Measurements from ENCODE around the gene OR8D2.

The OR8D2 gene

DNA sequence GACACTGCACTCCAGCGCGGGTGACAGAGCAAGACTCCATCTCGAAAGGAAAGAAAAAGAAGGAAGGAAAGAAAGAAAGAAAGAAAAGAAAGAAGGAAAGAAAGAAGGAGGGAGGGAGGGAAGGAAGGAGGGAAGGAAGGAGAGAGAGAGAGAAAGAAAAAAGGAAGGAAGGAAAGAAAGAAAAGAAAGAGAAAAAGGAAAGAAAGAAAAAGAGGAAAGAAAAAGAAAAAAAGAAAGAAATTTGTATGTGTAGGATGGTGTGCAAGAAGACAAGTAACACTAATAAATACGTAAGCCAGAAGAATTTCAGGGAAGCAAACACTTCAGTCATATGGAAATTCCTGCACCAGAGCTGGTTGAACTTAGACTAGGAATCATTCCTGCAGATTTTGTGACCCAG lies 6.9 kb downstream of the OR8D2 start:
- Histone ChIP-seq H3K36me3 (ENCODE audit: control insufficient read depth, insufficient read depth, low read length) (no peaks in the 10 kb centered on the region), H3K27me3 (ENCODE audit: control insufficient read depth, insufficient read depth, low read length) (no peaks in the 10 kb centered on the region), H3K9ac (ENCODE audit: low read length) (no peak overlapping the region), H3K9me3 (ENCODE audit: control insufficient read depth, low read length) (no peaks in the 10 kb centered on the region), H3K4me3 (ENCODE audit: low read length) (no peak overlapping the region), H3K4me1 (ENCODE audit: control insufficient read depth, insufficient read depth, low read length) (no peaks in the 10 kb centered on the region)

DNA sequence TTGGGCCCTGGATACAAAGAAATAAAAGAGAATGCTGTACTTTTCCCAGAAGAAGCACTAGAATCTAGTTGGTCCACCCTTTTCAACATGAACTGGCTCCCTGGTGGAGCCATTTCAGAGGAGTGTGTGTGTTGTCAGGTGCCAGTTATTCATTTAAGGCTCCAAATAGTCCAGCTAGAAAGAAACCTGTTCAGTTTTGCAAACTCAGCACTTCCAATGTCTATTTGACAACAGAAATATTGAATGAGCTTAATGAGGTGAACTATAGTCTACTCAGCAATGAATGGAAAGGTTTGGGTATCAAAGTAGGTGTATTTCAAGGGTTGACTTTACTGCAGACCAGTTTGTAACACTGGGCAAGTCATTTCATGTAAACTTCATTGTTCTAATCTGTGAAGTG lies 8.3 kb downstream of the OR8D2 start:
- Histone ChIP-seq H3K9ac (ENCODE audit: low read length) (no peak overlapping the region), H3K4me1 (ENCODE audit: control insufficient read depth, insufficient read depth, low read length) (no peaks in the 10 kb centered on the region), H3K9me3 (ENCODE audit: control insufficient read depth, low read length) (no peaks in the 10 kb centered on the region), H3K27me3 (ENCODE audit: control insufficient read depth, insufficient read depth, low read length) (no peaks in the 10 kb centered on the region), H3K36me3 (ENCODE audit: control insufficient read depth, insufficient read depth, low read length) (no peaks in the 10 kb centered on the region), H3K4me3 (ENCODE audit: low read length) (no peak overlapping the region)

DNA sequence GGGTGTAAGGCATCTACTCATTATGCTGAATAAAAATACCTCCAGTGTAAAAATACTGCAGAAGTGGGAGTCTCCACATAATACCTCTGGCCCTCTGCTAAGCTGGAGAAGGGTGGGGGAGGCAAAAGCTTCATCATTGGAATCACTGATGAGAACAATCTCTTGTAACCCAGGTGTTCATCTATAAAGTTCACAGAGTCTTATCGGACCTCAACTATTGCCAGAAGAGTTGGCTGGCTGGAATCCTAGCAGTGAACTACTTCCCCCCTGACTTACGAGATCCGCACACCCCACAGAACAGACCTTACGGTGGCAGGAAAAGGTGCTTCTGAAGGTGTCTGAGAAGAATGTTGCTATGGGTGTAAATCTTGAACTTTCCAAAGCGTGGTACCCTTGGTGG lies 8.7 kb downstream of the OR8D2 start:
- Histone ChIP-seq H3K4me3 (ENCODE audit: low read length) (no peak overlapping the region), H3K27me3 (ENCODE audit: control insufficient read depth, insufficient read depth, low read length) (no peaks in the 10 kb centered on the region), H3K9me3 (ENCODE audit: control insufficient read depth, low read length) (no peaks in the 10 kb centered on the region), H3K36me3 (ENCODE audit: control insufficient read depth, insufficient read depth, low read length) (no peaks in the 10 kb centered on the region), H3K9ac (ENCODE audit: low read length) (no peak overlapping the region), H3K4me1 (ENCODE audit: control insufficient read depth, insufficient read depth, low read length) (no peaks in the 10 kb centered on the region)

DNA sequence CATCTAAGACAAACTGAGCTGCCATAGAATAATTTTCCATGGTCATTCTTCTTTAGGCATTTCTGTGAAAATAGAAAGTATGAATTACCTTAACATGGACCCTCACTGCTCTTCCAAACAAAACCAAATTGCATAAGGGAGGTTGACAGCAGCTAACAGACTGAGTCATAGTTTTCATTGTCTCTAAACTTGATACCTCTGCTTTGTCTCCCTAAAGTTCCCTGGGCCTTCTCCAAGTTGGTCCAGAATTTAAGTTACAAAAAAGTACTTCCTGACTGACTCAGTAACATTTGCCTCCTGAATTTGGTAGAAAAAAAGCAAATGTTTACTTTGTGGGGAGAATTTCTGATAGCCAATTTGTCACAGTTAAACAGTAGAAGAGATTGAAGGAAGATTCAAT lies 9.3 kb downstream of the OR8D2 start:
- Histone ChIP-seq H3K4me3 (ENCODE audit: low read length) (no peak overlapping the region), H3K4me1 (ENCODE audit: control insufficient read depth, insufficient read depth, low read length) (no peaks in the 10 kb centered on the region), H3K9ac (ENCODE audit: low read length) (no peak overlapping the region), H3K9me3 (ENCODE audit: control insufficient read depth, low read length) (no peaks in the 10 kb centered on the region), H3K36me3 (ENCODE audit: control insufficient read depth, insufficient read depth, low read length) (no peaks in the 10 kb centered on the region), H3K27me3 (ENCODE audit: control insufficient read depth, insufficient read depth, low read length) (no peaks in the 10 kb centered on the region)

DNA sequence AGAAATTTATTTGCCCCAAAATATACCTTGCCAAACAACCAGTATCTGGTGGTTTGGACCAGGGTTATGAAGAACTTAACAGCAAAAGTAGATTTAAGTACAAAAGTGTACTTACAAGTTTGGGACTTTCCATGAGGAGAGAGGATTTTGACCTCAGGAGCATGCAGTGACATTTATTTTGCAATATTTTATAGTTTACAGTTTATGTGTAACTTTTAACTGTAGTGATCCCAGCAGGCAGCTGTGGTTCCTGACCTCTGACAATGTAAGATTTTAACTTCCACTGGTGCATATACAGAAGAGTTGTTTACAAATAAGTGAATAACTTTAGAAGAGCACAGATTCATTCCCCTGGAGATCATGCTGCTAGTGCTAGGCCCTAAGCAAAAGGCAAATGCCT lies 12.9 kb downstream of the OR8D2 start:
- Histone ChIP-seq H3K9me3 (ENCODE audit: control insufficient read depth, low read length) (no peaks in the 10 kb centered on the region), H3K4me3 (ENCODE audit: low read length) (no peak overlapping the region), H3K36me3 (ENCODE audit: control insufficient read depth, insufficient read depth, low read length) (no peaks in the 10 kb centered on the region), H3K4me1 (ENCODE audit: control insufficient read depth, insufficient read depth, low read length) (no peaks in the 10 kb centered on the region), H3K27me3 (ENCODE audit: control insufficient read depth, insufficient read depth, low read length) (no peaks in the 10 kb centered on the region), H3K9ac (ENCODE audit: low read length) (no peak overlapping the region)

DNA sequence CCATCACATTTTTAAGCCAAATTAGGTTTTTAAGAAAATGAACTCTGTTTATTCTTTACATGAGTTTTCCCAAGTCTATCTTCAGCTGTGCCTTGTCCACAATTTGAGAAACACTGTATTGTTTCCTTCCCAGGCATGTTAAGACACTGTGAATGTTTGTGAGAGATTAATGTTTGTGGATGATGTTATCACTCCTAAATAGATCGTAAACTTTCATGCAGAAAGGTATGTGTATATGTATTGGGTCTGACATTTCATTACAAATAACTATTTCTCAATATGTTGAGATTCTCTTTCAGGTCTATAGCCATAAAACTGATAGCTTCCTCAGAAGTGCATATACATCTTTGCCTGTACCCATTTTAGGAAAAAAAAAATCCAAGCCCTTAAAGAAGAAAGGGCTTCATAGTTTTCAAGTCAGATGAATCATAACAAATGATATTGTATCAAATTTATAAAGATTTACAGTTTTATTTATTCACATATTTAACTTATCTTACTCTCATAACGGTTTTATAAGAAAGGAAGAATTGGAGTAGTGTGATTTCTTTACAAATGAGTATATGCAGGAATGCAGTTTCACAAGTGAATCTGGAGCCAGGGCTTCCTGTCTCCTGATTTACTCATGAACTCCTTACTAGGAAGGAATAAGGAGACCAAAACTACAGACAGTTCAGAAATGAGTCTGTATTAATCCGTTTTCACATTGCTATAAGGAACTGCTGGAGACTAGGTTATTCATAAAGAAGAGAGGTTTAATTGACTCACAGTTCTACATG lies 17.5 kb downstream of the OR8D2 start:
- H3K9ac ChIP-seq (ENCODE audit: low read length): no peak overlapping the region
- no peaks in the 10 kb centered on the region for H3K4me1 ChIP-seq (ENCODE audit: control insufficient read depth, insufficient read depth, low read length)
- H3K36me3 ChIP-seq (ENCODE audit: control insufficient read depth, insufficient read depth, low read length): no peaks in the 10 kb centered on the region
- no peak overlapping the region for H3K4me3 ChIP-seq (ENCODE audit: low read length)
- H3K9me3 ChIP-seq (ENCODE audit: control insufficient read depth, low read length): no peaks in the 10 kb centered on the region
- H3K27me3 ChIP-seq (ENCODE audit: control insufficient read depth, insufficient read depth, low read length): no peaks in the 10 kb centered on the region

DNA sequence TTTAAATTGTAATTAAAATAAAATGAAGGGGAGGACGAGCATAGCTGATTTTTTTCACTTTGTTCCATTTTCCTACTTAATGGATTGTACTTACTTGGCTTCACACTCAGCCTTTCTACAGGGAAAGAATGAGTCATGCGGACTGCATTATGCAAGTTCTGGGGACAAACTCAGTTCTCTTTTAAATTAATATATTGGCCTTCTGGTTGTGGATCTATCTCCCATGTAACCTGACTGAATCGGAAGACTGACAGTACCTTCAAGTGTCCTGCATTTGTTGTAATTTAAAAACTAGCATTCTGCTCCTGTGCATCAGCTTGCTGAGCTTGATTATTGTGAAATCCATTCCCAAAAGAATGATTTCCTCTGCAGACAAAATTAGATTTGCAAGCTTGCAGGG lies 18.4 kb downstream of the OR8D2 start:
- Histone ChIP-seq H3K4me3 (ENCODE audit: low read length) (no peak overlapping the region), H3K9ac (ENCODE audit: low read length) (no peak overlapping the region), H3K36me3 (ENCODE audit: control insufficient read depth, insufficient read depth, low read length) (no peaks in the 10 kb centered on the region), H3K9me3 (ENCODE audit: control insufficient read depth, low read length) (no peaks in the 10 kb centered on the region), H3K4me1 (ENCODE audit: control insufficient read depth, insufficient read depth, low read length) (no peaks in the 10 kb centered on the region), H3K27me3 (ENCODE audit: control insufficient read depth, insufficient read depth, low read length) (no peaks in the 10 kb centered on the region)

DNA sequence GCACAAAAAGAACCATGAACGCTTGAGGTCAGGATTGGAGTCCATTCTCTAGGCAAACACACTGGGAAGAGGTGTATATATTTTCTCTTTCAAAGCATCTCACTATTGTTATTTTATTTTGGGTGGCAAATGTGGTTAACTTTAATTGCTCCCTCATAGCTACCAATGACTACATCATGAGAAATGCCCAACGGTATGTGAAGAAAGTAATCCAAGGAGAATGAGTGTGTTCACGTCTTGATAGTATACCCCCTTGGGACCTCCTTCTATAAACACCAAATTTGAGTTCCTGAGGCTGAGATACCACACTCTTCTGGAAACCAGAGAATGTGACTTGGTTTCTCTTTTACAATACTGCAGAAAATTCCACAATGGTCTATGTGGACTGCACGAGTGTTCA lies 22.1 kb downstream of the OR8D2 start:
- Histone ChIP-seq H3K4me3 (ENCODE audit: low read length) (no peak overlapping the region), H3K36me3 (ENCODE audit: control insufficient read depth, insufficient read depth, low read length) (no peaks in the 10 kb centered on the region), H3K27me3 (ENCODE audit: control insufficient read depth, insufficient read depth, low read length) (no peaks in the 10 kb centered on the region)

DNA sequence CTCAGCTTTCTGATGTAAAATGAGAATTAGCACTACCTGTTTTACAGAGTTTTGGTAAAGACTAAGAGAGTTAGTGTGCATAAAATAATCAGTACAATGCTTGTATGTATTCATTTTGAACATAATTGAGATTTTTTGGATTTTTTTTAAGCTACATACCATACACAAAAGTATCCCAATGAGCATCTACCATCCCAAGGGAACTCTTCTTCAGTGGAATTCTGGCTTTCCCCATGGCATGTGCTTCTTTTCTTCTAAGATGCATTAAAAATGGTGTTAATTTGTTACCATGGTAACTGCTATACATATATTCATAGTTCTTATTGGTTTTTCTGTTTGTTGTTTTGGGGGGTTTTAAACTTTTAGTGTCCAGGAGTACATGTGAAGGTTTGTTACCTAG lies 24.0 kb downstream of the OR8D2 start:
- Histone ChIP-seq H3K4me1 (ENCODE audit: control insufficient read depth, insufficient read depth, low read length) (no peaks in the 10 kb centered on the region), H3K36me3 (ENCODE audit: control insufficient read depth, insufficient read depth, low read length) (no peaks in the 10 kb centered on the region), H3K4me3 (ENCODE audit: low read length) (no peak overlapping the region), H3K27me3 (ENCODE audit: control insufficient read depth, insufficient read depth, low read length) (no peaks in the 10 kb centered on the region), H3K9ac (ENCODE audit: low read length) (no peak overlapping the region), H3K9me3 (ENCODE audit: control insufficient read depth, low read length) (no peaks in the 10 kb centered on the region)

More for the DNA sequence above, 22.1 kb downstream of the OR8D2 start:
- H3K4me1 ChIP-seq (ENCODE audit: control insufficient read depth, insufficient read depth, low read length): no peaks in the 10 kb centered on the region
- no peak overlapping the region for H3K9ac ChIP-seq (ENCODE audit: low read length)
- no peaks in the 10 kb centered on the region for H3K9me3 ChIP-seq (ENCODE audit: control insufficient read depth, low read length)

DNA sequence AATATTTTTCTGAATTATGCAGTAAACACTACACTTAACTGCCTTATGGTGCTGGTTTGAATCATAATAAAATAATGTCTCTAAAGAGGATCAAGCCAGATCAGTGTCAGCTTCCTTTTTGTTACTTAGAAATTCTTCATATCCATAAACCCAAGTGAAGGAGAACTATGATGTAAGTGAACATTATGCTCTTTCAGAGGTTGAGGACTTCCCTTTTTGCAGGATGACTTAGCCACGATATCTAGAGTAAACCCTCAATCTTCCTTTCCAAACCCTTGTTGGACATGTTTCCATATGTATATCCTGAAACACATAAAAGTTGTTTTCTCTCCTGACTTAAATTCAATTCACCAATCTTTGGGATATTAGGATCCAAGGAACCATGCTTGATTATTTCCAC lies 25.3 kb downstream of the OR8D2 start:
- Histone ChIP-seq H3K9me3 (ENCODE audit: control insufficient read depth, low read length) (no peaks in the 10 kb centered on the region), H3K9ac (ENCODE audit: low read length) (no peak overlapping the region), H3K4me3 (ENCODE audit: low read length) (no peak overlapping the region), H3K27me3 (ENCODE audit: control insufficient read depth, insufficient read depth, low read length) (no peaks in the 10 kb centered on the region), H3K36me3 (ENCODE audit: control insufficient read depth, insufficient read depth, low read length) (no peaks in the 10 kb centered on the region), H3K4me1 (ENCODE audit: control insufficient read depth, insufficient read depth, low read length) (no peaks in the 10 kb centered on the region)

DNA sequence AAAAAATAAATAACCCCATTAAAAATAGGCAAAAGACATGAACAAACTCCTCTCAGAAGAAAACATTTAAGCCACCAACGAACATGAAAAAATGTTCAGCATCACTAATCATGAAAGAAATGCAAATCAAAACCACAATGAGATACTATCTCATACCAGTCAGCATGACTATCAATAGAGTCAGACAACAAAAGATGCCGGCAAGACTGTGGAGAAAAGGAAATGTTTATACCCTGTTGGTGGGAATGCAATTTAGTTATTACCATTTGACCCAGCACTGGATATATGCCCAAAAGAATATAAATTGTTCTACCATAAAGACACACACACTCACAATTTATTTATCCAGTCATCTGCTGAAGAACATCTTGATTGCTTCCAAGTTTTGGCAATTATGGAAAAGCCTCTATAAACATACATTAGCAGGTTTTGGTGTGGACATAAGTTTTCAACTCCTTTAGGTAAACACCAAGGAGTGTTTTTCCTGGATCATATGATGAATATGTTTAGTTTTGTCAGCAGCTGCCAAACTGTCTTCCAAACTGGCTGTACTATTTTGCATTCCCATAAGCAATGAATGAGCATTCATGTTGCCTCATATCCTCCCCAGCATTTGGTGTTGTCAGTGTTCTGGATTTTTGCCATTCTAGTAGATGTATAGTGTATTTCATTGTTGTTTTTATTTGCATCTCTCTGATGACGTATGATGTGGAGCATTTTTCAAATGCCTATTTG lies 34.2 kb downstream of the OR8D2 start:
- Histone ChIP-seq H3K27me3 (ENCODE audit: control insufficient read depth, insufficient read depth, low read length) (no peaks in the 10 kb centered on the region), H3K36me3 (ENCODE audit: control insufficient read depth, insufficient read depth, low read length) (no peaks in the 10 kb centered on the region), H3K9ac (ENCODE audit: low read length) (no peak overlapping the region), H3K4me1 (ENCODE audit: control insufficient read depth, insufficient read depth, low read length) (no peaks in the 10 kb centered on the region), H3K9me3 (ENCODE audit: control insufficient read depth, low read length) (no peaks in the 10 kb centered on the region), H3K4me3 (ENCODE audit: low read length) (no peak overlapping the region)

DNA sequence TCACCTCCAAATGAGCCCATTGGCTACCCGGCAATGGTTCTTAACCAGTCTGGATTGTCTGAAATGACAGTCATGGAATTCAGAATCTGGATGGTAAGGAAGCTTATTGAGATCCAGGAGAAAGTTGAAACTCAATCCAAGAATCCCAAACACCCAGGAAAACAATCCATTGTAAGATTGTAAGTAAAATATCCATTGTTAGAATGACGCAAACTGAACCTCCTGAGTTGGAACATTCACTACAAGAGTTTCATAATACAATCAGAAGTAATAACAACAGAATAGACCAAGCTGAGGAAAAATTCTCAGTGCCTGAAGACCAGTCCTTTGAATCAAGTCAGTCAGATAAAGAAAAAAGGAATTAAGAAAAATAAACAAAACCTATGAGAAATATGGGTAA lies 41.7 kb downstream of the OR8D2 start:
- Histone ChIP-seq H3K9me3 (ENCODE audit: control insufficient read depth, low read length) (no peaks in the 10 kb centered on the region), H3K4me1 (ENCODE audit: control insufficient read depth, insufficient read depth, low read length) (no peaks in the 10 kb centered on the region), H3K27me3 (ENCODE audit: control insufficient read depth, insufficient read depth, low read length) (no peaks in the 10 kb centered on the region), H3K36me3 (ENCODE audit: control insufficient read depth, insufficient read depth, low read length) (no peaks in the 10 kb centered on the region), H3K4me3 (ENCODE audit: low read length) (no peak overlapping the region), H3K9ac (ENCODE audit: low read length) (no peak overlapping the region)
